NB4 (cell line): ENCODE measurements around the gene CADM1.
A peak's percentile ranks its signal among the peaks of the same experiment; 100 is the strongest.

Source experiments
- DNase-seq: peaks from one replicate; pipeline ENCODE4 v3.0.0; 2010; ENCODE audit warnings: low read depth
- H3K4me3 ChIP-seq: one replicate; pipeline ENCODE4 v1.5.1; 2011; ENCODE audit warnings: mild to moderate bottlenecking, low read depth, low read length, moderate library complexity
- CTCF ChIP-seq: IDR thresholded peaks from one replicate; pipeline ENCODE4 v1.5.1; 2012; ENCODE audit warnings: low read depth, low read length
- MAX ChIP-seq: IDR thresholded peaks from 2 replicates; pipeline ENCODE4 v1.6.1; 2011; ENCODE audit warnings: low read depth, low read length
- MYC ChIP-seq: IDR thresholded peaks from 2 replicates; pipeline ENCODE4 v1.6.1; 2011; ENCODE audit warnings: low read depth, low read length
- POLR2A ChIP-seq: IDR thresholded peaks from 2 replicates; pipeline ENCODE4 v1.6.1; 2011; ENCODE audit warnings: mild to moderate bottlenecking; ENCODE audit not compliant: insufficient read length; ENCODE audit errors: extremely low read depth

The CADM1 gene

GRCh38 chr11:115135936-115136335 lies 368.3 kb downstream of the CADM1 start:
- no peak overlapping the region for H3K4me3 ChIP-seq
- TF ChIP-seq MYC (no peak), CTCF (no peak), MAX (no peak), POLR2A (no peak)
- no peak for DNase-seq

GRCh38 chr11:115134926-115135325 lies 369.3 kb downstream of the CADM1 start:
- no peak for TF ChIP-seq MYC
- no peak for TF ChIP-seq CTCF
- TF ChIP-seq MAX, result no peak
- TF ChIP-seq POLR2A, result no peak
- H3K4me3 ChIP-seq, result no peak overlapping the region
- no peak for DNase-seq

GRCh38 chr11:115133475-115134209 lies 370.6 kb downstream of the CADM1 start:
- TF ChIP-seq MYC (no peak), MAX (no peak), POLR2A (no peak), CTCF (no peak)
- no peak overlapping the region for H3K4me3 ChIP-seq
- DNase-seq, result no peak

- H3K4me3 ChIP-seq, result no peak overlapping the region
- peak; percentile 9 for DNase-seq
- TF ChIP-seq CTCF (peak; percentile 30), POLR2A (no peak)
These were observed 371.6 kb downstream of the CADM1 start for GRCh38 chr11:115132436-115133228.

- no peak overlapping the region for H3K4me3 ChIP-seq
- DNase-seq, result no peak
- TF ChIP-seq POLR2A, result no peak
- no peak for TF ChIP-seq MAX
- TF ChIP-seq CTCF, result no peak
- no peak for TF ChIP-seq MYC
These were observed 374.5 kb downstream of the CADM1 start for GRCh38 chr11:115129473-115130289.
